Measurements from ENCODE around the gene FEM1B.

DNA sequence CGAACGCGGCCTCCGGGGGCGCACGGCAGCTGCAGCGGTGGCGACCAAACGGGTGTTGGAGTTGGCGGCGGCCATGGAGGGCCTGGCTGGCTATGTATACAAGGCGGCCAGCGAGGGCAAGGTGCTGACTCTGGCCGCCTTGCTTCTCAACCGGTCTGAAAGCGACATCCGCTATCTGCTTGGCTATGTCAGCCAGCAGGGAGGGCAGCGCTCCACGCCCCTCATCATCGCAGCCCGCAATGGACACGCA lies 725 bp downstream of the FEM1B start:
- TF ChIP-seq, protein P1, sequence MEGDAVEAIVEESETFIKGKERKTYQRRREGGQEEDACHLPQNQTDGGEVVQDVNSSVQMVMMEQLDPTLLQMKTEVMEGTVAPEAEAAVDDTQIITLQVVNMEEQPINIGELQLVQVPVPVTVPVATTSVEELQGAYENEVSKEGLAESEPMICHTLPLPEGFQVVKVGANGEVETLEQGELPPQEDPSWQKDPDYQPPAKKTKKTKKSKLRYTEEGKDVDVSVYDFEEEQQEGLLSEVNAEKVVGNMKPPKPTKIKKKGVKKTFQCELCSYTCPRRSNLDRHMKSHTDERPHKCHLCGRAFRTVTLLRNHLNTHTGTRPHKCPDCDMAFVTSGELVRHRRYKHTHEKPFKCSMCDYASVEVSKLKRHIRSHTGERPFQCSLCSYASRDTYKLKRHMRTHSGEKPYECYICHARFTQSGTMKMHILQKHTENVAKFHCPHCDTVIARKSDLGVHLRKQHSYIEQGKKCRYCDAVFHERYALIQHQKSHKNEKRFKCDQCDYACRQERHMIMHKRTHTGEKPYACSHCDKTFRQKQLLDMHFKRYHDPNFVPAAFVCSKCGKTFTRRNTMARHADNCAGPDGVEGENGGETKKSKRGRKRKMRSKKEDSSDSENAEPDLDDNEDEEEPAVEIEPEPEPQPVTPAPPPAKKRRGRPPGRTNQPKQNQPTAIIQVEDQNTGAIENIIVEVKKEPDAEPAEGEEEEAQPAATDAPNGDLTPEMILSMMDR (conservative IDR thresholded peaks at IDR 0.05; ENCODE audit: low read depth, low read length) = no peak; the same call in 1 of the 2 replicates
- TF ChIP-seq EZH2 (IDR thresholded peaks at IDR 0.05; ENCODE audit: low read length, unreplicated experiment) = no peak
- TF ChIP-seq EZH2phosphoT487 (IDR thresholded peaks at IDR 0.05; ENCODE audit: borderline replicate concordance, low read length) = no peak

Measured in PC-3 (cell line).